Measurements from ENCODE around the gene ZNF480. TPM values are rescaled to one million over a fixed set of nuclear protein-coding genes. Genes with fewer than 3 reads are reported as not detected.
"Not testable (repeated sequence)": the region's sequence is repeated elsewhere in the genome, so short reads cannot be mapped to it uniquely, and the experiment has no call there.

Gene ZNF480
- polyA plus RNA-seq, 10 donors = 7.9 to 12.8 (median 10.4) TPM

GRCh38 chr19:52336117-52336790, 39.3 kb downstream of the ZNF480 start, which contains the start of gene ZNF610:
Gene ZNF610 (plus strand): TSS chr19:52336243. CDS start chr19:52349173, 12,930 bp downstream.
- DNase-seq = peak; percentile 81 to 95 (median 92)

DNA sequence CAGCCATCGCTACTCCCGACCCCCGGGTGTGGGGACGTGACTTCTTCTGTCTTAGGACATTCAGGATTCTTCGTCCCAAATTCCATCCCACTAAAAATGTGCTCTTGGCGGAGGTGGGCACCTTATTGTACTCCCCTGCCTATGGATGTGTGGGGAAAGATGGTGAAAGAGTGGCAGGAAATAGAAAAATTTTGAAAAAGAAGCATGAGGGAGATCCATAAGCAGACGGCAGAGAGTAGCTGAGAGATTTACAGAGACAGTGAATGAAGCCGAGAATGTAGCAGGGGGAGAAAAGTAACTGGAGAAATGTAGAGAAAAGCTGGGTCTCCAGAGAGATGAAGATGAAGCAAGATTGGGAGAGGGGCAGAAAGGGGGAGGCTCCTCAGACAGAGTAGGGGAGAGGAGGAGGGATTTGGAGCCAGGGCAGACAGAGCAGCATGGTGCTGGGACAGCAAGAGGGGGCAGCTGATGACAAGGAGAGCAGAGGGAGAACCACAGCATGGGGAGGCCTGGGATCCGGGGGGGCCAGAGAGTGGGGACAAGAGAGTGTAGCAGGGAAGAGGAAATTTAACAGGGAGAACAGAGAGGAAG, 39.9 kb downstream of the ZNF480 start:
- peak in 2 of 3 donors; percentile 17 to 53 for DNase-seq

DNA sequence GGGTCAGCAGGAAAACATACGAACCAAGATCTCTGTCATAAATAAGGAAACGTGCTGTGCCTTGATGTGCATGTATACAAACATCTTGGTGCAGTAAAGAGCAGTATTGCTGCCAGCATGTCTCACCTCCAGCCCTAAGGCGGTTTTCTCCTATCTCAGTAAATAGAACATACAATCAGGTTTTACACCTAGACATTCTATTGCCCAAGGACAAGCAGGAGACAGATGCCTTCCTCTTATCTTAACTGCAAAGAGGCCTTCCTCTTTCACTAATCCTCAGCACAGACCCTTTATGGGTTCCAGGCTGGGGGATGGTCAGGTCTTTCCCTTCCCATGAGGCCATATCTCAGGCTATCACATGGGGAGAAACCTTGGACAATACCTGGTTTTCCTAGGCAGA, 42.1 kb downstream of the ZNF480 start:
- DNase-seq = not testable (repeated sequence)

GRCh38 chr19:52343548-52343947, 46.6 kb downstream of the ZNF480 start:
- DNase-seq = peak; percentile 20 to 69 (median 52)

DNA sequence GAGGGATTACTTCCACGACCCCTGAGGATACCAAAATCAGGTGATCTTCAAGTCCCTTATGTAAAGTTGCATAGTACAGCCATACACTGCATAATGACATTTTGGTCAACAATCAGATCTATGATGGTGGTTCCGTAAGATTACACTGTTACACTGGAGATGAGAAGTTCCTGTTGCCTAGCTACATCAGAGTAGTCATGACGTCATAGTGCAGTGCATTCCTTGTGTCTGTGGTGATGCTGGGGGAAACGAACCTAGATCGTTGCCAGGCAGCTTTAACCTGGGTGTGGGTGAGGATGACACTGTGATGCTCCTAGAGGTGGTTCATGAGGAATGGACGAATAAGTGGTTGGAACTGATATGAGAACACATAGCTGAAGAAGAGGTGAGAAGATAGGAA, 48.2 kb downstream of the ZNF480 start:
- DNase-seq = no peak

- no peak for DNase-seq
Measured at GRCh38 chr19:52351512-52351911, 54.5 kb downstream of the ZNF480 start.

DNA sequence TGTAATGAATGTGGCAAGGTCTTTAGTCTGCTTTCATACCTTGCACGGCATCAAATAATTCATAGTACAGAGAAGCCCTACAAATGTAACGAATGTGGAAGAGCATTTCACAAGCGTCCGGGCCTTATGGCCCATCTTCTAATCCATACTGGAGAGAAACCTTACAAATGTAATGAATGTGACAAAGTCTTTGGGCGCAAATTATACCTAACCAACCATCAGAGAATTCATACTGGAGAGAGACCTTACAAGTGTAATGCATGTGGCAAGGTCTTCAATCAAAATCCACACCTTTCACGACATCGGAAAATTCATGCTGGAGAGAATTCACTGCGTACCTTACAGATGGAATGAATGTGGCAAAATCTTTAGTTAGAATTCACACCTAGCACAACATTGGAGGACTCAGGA, 69.5 kb downstream of the ZNF480 start:
- no peak for DNase-seq

DNA sequence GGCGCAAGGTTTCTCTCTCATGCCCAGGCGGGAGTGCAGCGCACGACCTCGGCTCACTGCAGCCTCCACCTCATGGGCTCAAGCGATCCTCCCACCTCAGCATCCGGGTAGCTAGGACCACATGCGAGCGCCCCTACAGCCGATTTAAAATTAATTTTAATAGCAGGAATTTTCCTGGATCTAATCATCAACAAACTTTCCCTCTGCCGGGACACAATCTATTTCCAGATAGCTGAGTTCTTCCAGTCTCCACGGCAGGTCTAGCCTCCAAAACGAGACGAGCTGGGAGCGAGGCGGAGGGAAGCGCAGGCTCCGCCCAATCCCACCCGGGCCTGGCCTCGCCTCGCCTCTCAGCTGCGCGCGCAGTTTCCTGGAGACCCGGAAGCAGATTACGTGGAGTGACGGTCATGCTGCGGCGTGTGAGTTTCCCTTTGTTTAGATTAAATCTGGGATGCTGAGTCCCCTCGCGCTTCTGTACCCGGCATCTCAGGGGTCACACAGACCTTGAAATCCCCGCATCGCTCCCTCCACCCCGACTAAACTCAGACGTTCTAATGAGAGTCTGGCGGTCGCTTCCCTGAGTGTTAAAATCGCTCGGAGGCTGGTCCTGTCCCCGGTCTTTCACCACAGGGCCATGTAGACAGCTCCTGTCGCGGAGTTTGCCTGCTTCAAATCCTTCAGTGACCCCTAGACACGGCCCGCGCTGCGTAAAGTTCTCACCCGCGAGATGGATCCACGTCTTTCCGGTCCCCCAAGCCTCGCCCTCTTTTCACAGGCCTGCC, 72.8 kb downstream of the ZNF480 start, which contains the start of gene ZNF880:
TSS of gene ZNF880 (plus strand) at position 365 of the 782 bp plus-strand sequence. CDS start at position 408, 43 bp downstream.
- DNase-seq = peak; percentile 95 to 98 (median 97)

GRCh38 chr19:52370341-52370710, 73.4 kb downstream of the ZNF480 start:
- no peak for DNase-seq

Other genes with a start within 250 kb of the ZNF480 start
- gene ZNF432, start 248.3 kb upstream of the ZNF480 start, polyA plus RNA-seq (ENCODE audit: insufficient read length in 10 of 10) = 10 to 100 TPM in 5 of 10 donors, 1 to 10 TPM in 5; 7.3 to 14.6 (median 10.0) TPM
- gene ZNF841, start 201.4 kb upstream of the ZNF480 start, polyA plus RNA-seq (ENCODE audit: insufficient read length in 10 of 10) = 10 to 100 TPM in 5 of 10 donors, 1 to 10 TPM in 5; 8.2 to 18.9 (median 10.0) TPM
- gene ZNF616, start 157.2 kb upstream of the ZNF480 start, polyA plus RNA-seq (ENCODE audit: insufficient read length in 10 of 10) = 10 to 100 TPM in 5 of 10 donors, 1 to 10 TPM in 5; 7.3 to 12.8 (median 10.1) TPM
- gene ZNF836, start 125.5 kb upstream of the ZNF480 start, polyA plus RNA-seq (ENCODE audit: insufficient read length in 10 of 10) = 10 to 100 TPM in 2 of 10 donors, 1 to 10 TPM in 8; 5.9 to 10.9 (median 8.6) TPM
- gene PPP2R1A, start 107.1 kb upstream of the ZNF480 start, polyA plus RNA-seq (ENCODE audit: insufficient read length in 10 of 10) = 100 to 1,000 TPM; 242 to 328 (median 297) TPM
- 10 to 100 TPM in 9 of 10 donors, 1 to 10 TPM in 1; 8.1 to 14.4 (median 11.9) TPM for gene ZNF766, start 27.6 kb upstream of the ZNF480 start, polyA plus RNA-seq (ENCODE audit: insufficient read length in 10 of 10)
- 1 to 10 TPM; 3.3 to 6.3 (median 4.2) TPM for gene ZNF610, start 39.1 kb downstream of the ZNF480 start, polyA plus RNA-seq (ENCODE audit: insufficient read length in 10 of 10)
- 10 to 100 TPM; 11.4 to 17.1 (median 15.3) TPM for gene ZNF880, start 72.8 kb downstream of the ZNF480 start, polyA plus RNA-seq (ENCODE audit: insufficient read length in 10 of 10)
- 10 to 100 TPM; 12.1 to 30.7 (median 17.3) TPM for gene ZNF528, start 100.7 kb downstream of the ZNF480 start, polyA plus RNA-seq (ENCODE audit: insufficient read length in 10 of 10)
- 1 to 10 TPM in 1 of 10 donors, under 1 TPM in 9; 0.47 to 1.4 (median 0.66) TPM for gene ZNF534, start 132.0 kb downstream of the ZNF480 start, polyA plus RNA-seq (ENCODE audit: insufficient read length in 10 of 10)
- 1 to 10 TPM; 2.2 to 4.8 (median 2.6) TPM for gene ZNF578, start 156.4 kb downstream of the ZNF480 start, polyA plus RNA-seq (ENCODE audit: insufficient read length in 10 of 10)
- 10 to 100 TPM in 3 of 10 donors, 1 to 10 TPM in 7; 4.5 to 11.4 (median 6.8) TPM for gene ZNF808, start 230.5 kb downstream of the ZNF480 start, polyA plus RNA-seq (ENCODE audit: insufficient read length in 10 of 10)

Measured in muscle of back (tissue), 11 donors.